PC-3 (cell line): ENCODE data around the gene PTH1R. TPM values are rescaled to one million over a fixed set of nuclear protein-coding genes. Genes with fewer than 3 reads are reported as not detected.

Experiments used
- ATAC-seq: fragments of 200-7000 bp; cut with Tn5 transposase; 2 replicates; pipeline ENCODE4 v1.9.1; 2020; ENCODE audit warnings: mild to moderate bottlenecking, moderate library complexity
- BruUV-seq: library from RNA; stranded (reverse); fragments of 400-500 nt; replicated peaks from 2 replicates; lab custom pipeline; 2021; lab: Mats Ljungman, UMichigan
- CTCF ChIA-PET: fragments of 300-600 bp; sonication (Branson Sonifier 250); formaldehyde crosslinking; loops from one replicate; lab custom pipeline; 2022; ENCODE audit warnings: antibody characterized with exemption; lab: Charles Lee
- POLR2A ChIA-PET: fragments of 300-600 bp; sonication (Branson Sonifier 250); formaldehyde crosslinking; loops from one replicate; lab custom pipeline; 2022; ENCODE audit warnings: antibody characterized with exemption; ENCODE audit not compliant: unreplicated experiment; lab: Charles Lee
- DNase-seq: peaks from one replicate; pipeline ENCODE4 v3.0.0-alpha.2; 2015
- H2AFZ ChIP-seq: fragments of 300-600 bp; sonication (generic); 2 replicates; pipeline ENCODE4 v1.6.0; 2016; ENCODE audit warnings: antibody characterized with exemption, low read length
- H3F3A ChIP-seq: fragments of 300-600 bp; sonication (generic); one replicate; pipeline ENCODE4 v1.6.0; 2017; ENCODE audit warnings: antibody characterized with exemption, low read length, control low read depth, mild to moderate bottlenecking; ENCODE audit not compliant: unreplicated experiment
- H3K27ac ChIP-seq: fragments of 300-600 bp; sonication (generic); 2 replicates; pipeline ENCODE4 v1.5.1; 2016; ENCODE audit warnings: mild to moderate bottlenecking, low read length
- H3K27me3 ChIP-seq: fragments of 300-600 bp; sonication (generic); 2 replicates; pipeline ENCODE4 v1.6.1; 2016; ENCODE audit warnings: low read length, mixed read lengths
- H3K36me3 ChIP-seq: fragments of 300-600 bp; sonication (generic); 2 replicates; pipeline ENCODE4 v1.6.1; 2016; ENCODE audit warnings: low read depth, mixed run types, low read length, mixed read lengths
- H3K4me1 ChIP-seq: fragments of 300-600 bp; sonication (generic); 2 replicates; pipeline ENCODE4 v1.5.1; 2016; ENCODE audit warnings: low read length; ENCODE audit not compliant: insufficient read depth
- H3K4me2 ChIP-seq: fragments of 300-600 bp; sonication (generic); 2 replicates; pipeline ENCODE4 v1.6.0; 2016; ENCODE audit warnings: low read length
- H3K4me3 ChIP-seq: fragments of 300-600 bp; sonication (generic); 2 replicates; pipeline ENCODE4 v1.5.1; 2016; ENCODE audit warnings: mild to moderate bottlenecking, low read length, mixed read lengths
- H3K79me2 ChIP-seq: fragments of 300-600 bp; sonication (generic); 2 replicates; pipeline ENCODE4 v1.6.1; 2017; ENCODE audit warnings: low read length, mixed read lengths
- H3K9ac ChIP-seq: fragments of 300-600 bp; sonication (generic); 2 replicates; pipeline ENCODE4 v1.6.0; 2016; ENCODE audit warnings: mild to moderate bottlenecking, low read length
- H3K9me2 ChIP-seq: fragments of 300-600 bp; sonication (generic); replicated peaks from 2 replicates; pipeline ENCODE4 v1.6.1; 2016; ENCODE audit warnings: mixed run types, low read length, mixed read lengths
- H3K9me3 ChIP-seq: fragments of 300-600 bp; sonication (generic); 2 replicates; pipeline ENCODE4 v1.6.1; 2016; ENCODE audit warnings: low read length, mixed read lengths
- H4K20me1 ChIP-seq: fragments of 300-600 bp; sonication (generic); 2 replicates; pipeline ENCODE4 v1.6.1; 2016; ENCODE audit warnings: low read length, mixed read lengths
- CTCF ChIP-seq: fragments of 300-600 bp; sonication (generic); conservative IDR thresholded peaks from 2 replicates; pipeline ENCODE4 v1.5.1; 2017; ENCODE audit warnings: antibody characterized with exemption, low read depth, mild to moderate bottlenecking, low read length
- EZH2 ChIP-seq: fragments of 300-600 bp; sonication (generic); IDR thresholded peaks from one replicate; pipeline ENCODE4 v1.6.1; 2017; ENCODE audit warnings: antibody characterized with exemption, mild to moderate bottlenecking, low read length; ENCODE audit not compliant: unreplicated experiment
- EZH2phosphoT487 ChIP-seq: fragments of 300-600 bp; sonication (generic); IDR thresholded peaks from 2 replicates; pipeline ENCODE4 v1.6.1; 2018; ENCODE audit warnings: mild to moderate bottlenecking, antibody characterized with exemption, low read length, borderline replicate concordance
- intact Hi-C: fragments of 100-400 bp; cut with micrococcal nuclease; formaldehyde crosslinking; loops from 2 replicates; pipeline ENCODE4 v1.9.0; 2023
- total RNA-seq: library from RNA; depleted of rRNA; stranded (reverse); fragments of >200 nt; gene quantifications from 2 replicates; pipeline ENCODE4 v1.2.3, GENCODE V29; 2014

PTH1R gene
- total RNA-seq, 1 experiment from 2014 or later: not detected

- no peak for ATAC-seq
- TF ChIP-seq CTCF (no peak), EZH2 (no peak), EZH2phosphoT487 (no peak)
- H3K9me3 ChIP-seq: no peaks in the 10 kb centered on the region
- no peak for DNase-seq
- intact Hi-C loops: no loop called here
- POLR2A ChIA-PET: no interaction called here
- no peaks in the 10 kb centered on the region for H4K20me1 ChIP-seq
- H3K27ac ChIP-seq: no peak overlapping the region
- no peaks in the 10 kb centered on the region for H3K36me3 ChIP-seq
- H3K4me2 ChIP-seq: no peak overlapping the region
- no peaks in the 10 kb centered on the region for H3K79me2 ChIP-seq
- H3K4me3 ChIP-seq: no peak overlapping the region
- no peaks in the 10 kb centered on the region for H3K9me2 ChIP-seq
- H3K4me1 ChIP-seq: no peaks in the 10 kb centered on the region
- CTCF ChIA-PET: no interaction called here
- BruUV-seq: no TSS peak
- no peak overlapping the region for H3K9ac ChIP-seq
- no peak overlapping the region for H2AFZ ChIP-seq
- no peaks in the 10 kb centered on the region for H3F3A ChIP-seq
- no peaks in the 10 kb centered on the region for H3K27me3 ChIP-seq
Measured at GRCh38 chr3:46831316-46831715, 46.2 kb upstream of the PTH1R start.

GRCh38 chr3:46831841-46832240 is 45.7 kb upstream of the PTH1R start:
- ChIA-PET POLR2A (no interaction called here), CTCF (no interaction called here)
- DNase-seq: no peak
- H4K20me1 ChIP-seq: no peaks in the 10 kb centered on the region
- no peaks in the 10 kb centered on the region for H3K36me3 ChIP-seq
- no peaks in the 10 kb centered on the region for H3K4me1 ChIP-seq
- ATAC-seq: no peak
- H3K9ac ChIP-seq: no peak overlapping the region
- intact Hi-C loops: no loop called here
- no peaks in the 10 kb centered on the region for H3K9me2 ChIP-seq
- no peaks in the 10 kb centered on the region for H3K9me3 ChIP-seq
- no TSS peak for BruUV-seq
- H3K27ac ChIP-seq: no peak overlapping the region
- no peak overlapping the region for H3K4me2 ChIP-seq
- H3K27me3 ChIP-seq: no peaks in the 10 kb centered on the region
- no peaks in the 10 kb centered on the region for H3F3A ChIP-seq
- no peak for TF ChIP-seq CTCF
- TF ChIP-seq EZH2phosphoT487: no peak
- TF ChIP-seq EZH2: no peak
- H3K4me3 ChIP-seq: no peak overlapping the region
- no peak overlapping the region for H2AFZ ChIP-seq
- H3K79me2 ChIP-seq: no peaks in the 10 kb centered on the region

GRCh38 chr3:46833346-46834300 is 43.9 kb upstream of the PTH1R start:
- POLR2A ChIA-PET: no interaction called here
- Histone ChIP-seq H3K36me3 (no peaks in the 10 kb centered on the region), H3K4me2 (no peak overlapping the region), H3K27ac (no peak overlapping the region), H3K9ac (no peak overlapping the region), H4K20me1 (no peaks in the 10 kb centered on the region), H3K4me1 (no peaks in the 10 kb centered on the region), H3F3A (no peaks in the 10 kb centered on the region), H3K4me3 (no peak overlapping the region), H3K9me3 (0 out of 2 replicates have a peak, but pooled peaks cover 4% of the 10 kb centered on the region), H3K27me3 (no peaks in the 10 kb centered on the region), H2AFZ (no peak overlapping the region), H3K9me2 (no peaks in the 10 kb centered on the region), H3K79me2 (no peaks in the 10 kb centered on the region)
- DNase-seq (no peak), ATAC-seq (no peak)
- intact Hi-C loops: no loop called here
- TF ChIP-seq EZH2: no peak
- TF ChIP-seq CTCF: no peak
- TF ChIP-seq EZH2phosphoT487: no peak
- CTCF ChIA-PET: no interaction called here
- no TSS peak for BruUV-seq
